ENCODE results near the gene BCL6.

The BCL6 gene

GRCh38 chr3:187747506-187747905, 2.2 kb upstream of the BCL6 start:
- H3K36me3 Mint-ChIP-seq (ENCODE audit: low read depth): peaks cover 14% of the 10 kb centered on the region
- peaks cover 3% of the 10 kb centered on the region for H3K9me3 Mint-ChIP-seq
- H3K4me3 Mint-ChIP-seq: peak overlapping the region; percentile 95
- peaks cover 51% of the 10 kb centered on the region for H3K4me1 Mint-ChIP-seq (ENCODE audit: low read depth)
- no peaks in the 10 kb centered on the region for H3K27me3 Mint-ChIP-seq (ENCODE audit: low read depth)
- H3K27ac Mint-ChIP-seq: peak overlapping the region; percentile 100

DNA sequence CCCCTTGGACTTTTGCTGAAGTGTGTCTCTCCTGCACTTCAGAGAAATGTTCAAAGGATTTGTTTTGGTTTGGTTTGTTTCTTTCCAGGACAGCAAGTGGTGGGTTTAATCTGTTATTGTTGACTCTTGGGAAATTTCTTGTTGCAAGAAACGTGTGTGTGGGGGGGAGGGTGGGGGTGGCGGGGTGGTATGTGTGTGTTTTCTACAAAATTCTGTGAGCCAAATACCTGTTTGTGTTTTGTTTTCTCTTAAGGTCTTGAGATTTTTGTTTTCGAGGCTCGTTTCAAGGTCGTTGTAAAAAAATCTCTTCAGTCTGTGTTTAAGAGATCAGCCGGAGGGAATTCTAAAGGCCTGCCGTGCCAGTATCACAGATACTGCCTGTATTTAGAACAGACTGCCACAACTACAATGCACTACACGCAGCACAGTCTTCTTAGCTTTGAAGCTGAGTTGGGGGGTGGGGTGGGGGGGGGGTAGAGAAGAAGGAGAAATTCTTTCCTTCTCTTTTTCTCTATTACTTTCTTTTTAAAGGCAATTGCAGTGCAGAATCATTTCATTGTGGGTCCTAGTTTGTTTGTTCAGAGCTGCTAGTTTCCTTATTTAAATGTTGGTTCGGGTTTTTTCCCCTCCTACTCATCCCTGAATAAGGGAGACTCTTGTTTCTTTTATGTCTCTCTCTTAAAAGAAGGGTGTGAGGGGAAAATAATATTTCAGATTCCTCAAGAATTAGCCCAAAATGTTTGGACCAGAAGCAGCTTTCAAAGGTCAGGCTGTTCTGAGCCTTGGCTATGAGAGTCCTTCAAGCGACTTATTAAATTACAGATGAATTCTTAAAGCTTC, 1.4 kb upstream of the BCL6 start:
- Mint-ChIP-seq H3K4me3 (peak overlapping the region; percentile 95), H3K9me3 (peaks cover under 1% of the 10 kb centered on the region), H3K27me3 (ENCODE audit: low read depth) (no peaks in the 10 kb centered on the region), H3K4me1 (ENCODE audit: low read depth) (peaks cover 53% of the 10 kb centered on the region), H3K27ac (peak overlapping the region; percentile 100), H3K36me3 (ENCODE audit: low read depth) (peaks cover 13% of the 10 kb centered on the region)

DNA sequence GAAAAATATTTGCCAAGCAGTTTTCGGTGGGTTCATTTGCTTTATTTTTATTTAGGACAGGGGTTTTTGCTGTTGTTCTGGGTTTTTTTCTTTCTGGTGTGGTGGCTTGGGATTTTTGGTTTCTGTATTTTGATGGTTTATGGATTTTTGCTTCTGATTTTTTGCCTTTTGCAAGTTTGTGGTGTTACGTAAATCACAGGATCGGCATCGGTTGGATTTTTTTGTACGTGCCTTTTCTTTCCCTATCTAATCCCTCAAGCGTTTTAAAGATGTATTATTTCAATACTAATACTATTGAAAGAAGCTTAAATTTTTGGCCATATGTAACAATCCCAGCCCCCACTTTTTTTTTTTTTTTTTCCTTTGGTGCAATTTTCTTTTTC, 782 bp upstream of the BCL6 start:
- Mint-ChIP-seq H3K4me1 (ENCODE audit: low read depth) (peaks cover 55% of the 10 kb centered on the region), H3K27ac (peak overlapping the region; percentile 100), H3K9me3 (no peaks in the 10 kb centered on the region), H3K27me3 (ENCODE audit: low read depth) (no peaks in the 10 kb centered on the region), H3K36me3 (ENCODE audit: low read depth) (peaks cover 11% of the 10 kb centered on the region), H3K4me3 (peak overlapping the region; percentile 95)

DNA sequence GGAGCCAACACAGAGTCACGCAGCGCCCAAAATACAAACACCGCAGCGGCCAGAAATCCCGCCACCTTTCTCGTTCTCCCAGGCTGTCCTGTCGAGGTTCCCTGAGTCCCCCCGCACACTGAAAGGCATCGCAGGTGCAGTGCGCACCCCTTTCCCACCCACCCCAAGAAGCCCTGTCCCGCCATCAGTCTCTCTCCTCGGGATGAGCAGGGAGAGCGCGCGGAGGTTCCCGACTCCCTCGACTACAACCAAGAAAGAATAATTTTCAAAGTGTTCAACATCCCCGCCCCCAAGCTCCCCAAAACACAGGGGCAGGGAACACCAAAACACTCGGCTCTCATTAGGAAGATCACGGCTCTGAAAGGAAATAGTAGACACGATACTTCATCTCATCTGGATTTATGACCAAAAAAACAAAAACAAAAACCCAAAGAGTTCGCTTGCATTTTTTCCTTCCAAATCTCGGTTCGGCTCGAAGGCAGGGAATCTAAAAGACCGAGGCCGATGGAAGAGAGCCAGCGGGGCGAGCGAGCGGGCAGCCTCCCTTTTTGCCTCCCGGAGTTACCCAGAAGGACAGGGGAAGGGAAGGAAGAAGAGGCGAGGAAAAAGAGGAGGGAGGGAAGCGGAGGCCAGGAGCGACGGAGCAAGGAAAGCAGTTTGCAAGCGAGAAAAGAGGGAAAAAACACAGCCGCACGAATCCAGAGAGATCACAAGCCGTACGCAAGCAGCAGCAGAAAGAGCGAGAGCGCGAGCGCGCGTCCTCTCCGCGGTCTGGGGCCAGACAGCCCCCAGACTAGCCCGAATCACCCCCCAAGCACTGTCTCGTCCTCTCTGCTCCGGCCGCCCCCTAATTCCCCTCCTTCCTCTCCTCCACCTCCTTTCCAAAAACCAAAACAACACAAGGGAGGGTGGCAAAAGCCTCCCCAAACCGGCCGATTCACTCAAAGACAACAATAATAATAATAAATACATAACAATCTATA, 808 bp downstream of the BCL6 start:
- H3K9me3 Mint-ChIP-seq: no peaks in the 10 kb centered on the region
- H3K27me3 Mint-ChIP-seq (ENCODE audit: low read depth): no peaks in the 10 kb centered on the region
- peak overlapping the region; percentile 100 for H3K27ac Mint-ChIP-seq
- H3K4me1 Mint-ChIP-seq (ENCODE audit: low read depth): peaks cover 48% of the 10 kb centered on the region
- peaks cover 9% of the 10 kb centered on the region for H3K36me3 Mint-ChIP-seq (ENCODE audit: low read depth)
- peak overlapping the region; percentile 95 for H3K4me3 Mint-ChIP-seq

DNA sequence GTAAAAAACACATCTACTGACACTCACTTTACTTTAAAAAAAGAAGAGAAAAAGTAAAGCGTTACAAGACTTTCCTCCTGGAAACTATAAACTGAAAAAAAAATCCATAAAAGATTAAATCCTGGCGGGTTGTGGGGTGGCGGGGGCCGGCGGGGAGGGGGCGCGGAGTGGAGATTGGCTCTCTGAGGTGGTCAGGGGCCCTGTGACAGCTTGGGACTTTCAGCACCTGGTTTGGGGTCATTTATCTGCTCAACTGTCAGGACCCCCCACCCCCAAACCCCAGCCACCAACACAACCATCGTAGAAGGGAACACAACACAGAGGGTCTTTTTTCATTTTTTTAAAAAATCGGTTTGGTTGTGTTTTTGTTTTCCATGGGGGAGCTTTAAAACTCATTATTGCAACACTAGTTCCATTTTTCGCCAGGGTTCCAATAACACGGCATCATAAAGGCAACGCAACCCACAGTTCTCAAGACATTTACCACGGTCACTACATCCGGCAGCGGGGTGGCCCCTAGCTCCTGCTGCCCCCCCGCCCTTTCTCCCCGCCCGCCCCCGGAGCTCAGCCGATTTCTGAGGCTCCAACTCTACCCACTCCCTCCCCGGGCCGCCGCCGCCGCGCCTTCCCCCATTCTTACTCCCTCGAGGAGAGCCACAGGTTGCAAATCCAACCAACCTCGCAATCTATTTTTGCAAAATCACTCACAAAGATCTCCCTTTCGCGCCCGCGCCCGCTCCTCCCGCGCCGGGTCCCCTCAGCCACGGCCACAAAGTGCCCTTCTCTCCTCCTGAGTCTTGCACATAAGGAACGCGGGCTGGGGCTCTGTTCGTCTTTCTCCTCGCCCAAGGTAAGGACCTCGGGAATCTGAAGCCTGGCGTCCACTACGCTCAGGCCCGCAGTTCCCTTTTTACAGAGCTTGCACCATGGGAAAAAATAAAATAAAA, 1.8 kb downstream of the BCL6 start:
- Mint-ChIP-seq H3K4me3 (peak overlapping the region; percentile 95), H3K27ac (peak overlapping the region; percentile 100), H3K9me3 (no peaks in the 10 kb centered on the region), H3K36me3 (ENCODE audit: low read depth) (peaks cover 9% of the 10 kb centered on the region), H3K4me1 (ENCODE audit: low read depth) (peaks cover 44% of the 10 kb centered on the region), H3K27me3 (ENCODE audit: low read depth) (no peaks in the 10 kb centered on the region)

- peaks cover 9% of the 10 kb centered on the region for H3K36me3 Mint-ChIP-seq (ENCODE audit: low read depth)
- H3K4me1 Mint-ChIP-seq (ENCODE audit: low read depth): peaks cover 36% of the 10 kb centered on the region
- no peaks in the 10 kb centered on the region for H3K9me3 Mint-ChIP-seq
- peak overlapping the region; percentile 95 for H3K4me3 Mint-ChIP-seq
- H3K27me3 Mint-ChIP-seq (ENCODE audit: low read depth): no peaks in the 10 kb centered on the region
- H3K27ac Mint-ChIP-seq: peak overlapping the region; percentile 100
Observed at GRCh38 chr3:187742351-187743171, 2.7 kb downstream of the BCL6 start.

DNA sequence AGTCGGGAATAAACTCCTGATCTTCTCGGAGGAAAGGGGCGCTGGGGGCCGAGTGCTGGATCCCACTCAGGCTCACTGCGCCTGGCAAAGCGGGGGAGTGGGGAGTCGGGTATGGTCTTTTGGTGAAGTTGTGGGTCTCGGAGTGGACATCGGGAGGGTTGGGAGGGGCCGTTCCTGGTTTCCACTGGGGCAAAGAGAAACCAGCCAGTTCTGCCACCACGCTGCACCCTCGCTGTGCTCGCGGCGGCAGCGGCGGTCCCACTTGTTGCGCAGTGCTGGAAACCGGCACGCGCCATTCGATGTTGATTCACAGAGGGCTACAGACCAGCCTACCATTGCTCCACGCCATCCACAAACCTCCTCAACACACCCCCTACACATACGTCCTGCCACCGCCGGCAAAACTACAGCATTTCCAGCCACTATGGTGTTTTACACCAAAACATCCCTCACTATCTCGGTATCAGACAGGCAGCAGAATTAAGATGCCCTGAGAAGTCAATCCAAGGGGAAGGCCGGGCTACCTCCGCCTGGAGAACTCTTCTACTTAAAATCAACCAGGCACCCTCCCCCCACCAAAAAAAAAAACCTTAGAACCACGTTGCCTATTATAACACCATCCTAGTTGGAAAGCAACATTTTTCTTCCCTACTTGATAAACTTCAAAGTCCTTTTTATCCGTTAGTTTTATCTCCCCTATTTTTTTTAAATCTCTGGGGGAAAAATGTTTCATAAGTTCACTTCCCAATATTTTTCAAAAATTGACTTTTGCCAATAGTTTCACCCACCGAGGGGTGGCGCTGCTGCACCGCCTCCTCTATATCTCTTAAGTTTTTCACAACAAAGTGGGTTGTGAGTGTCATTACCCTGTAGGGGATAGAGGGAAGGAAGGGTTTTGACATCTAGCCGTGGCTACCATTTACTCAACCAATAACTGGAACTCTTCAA, 3.6 kb downstream of the BCL6 start:
- H3K4me3 Mint-ChIP-seq: peak overlapping the region; percentile 95
- peak overlapping the region; percentile 100 for H3K27ac Mint-ChIP-seq
- H3K27me3 Mint-ChIP-seq (ENCODE audit: low read depth): no peaks in the 10 kb centered on the region
- peaks cover 35% of the 10 kb centered on the region for H3K4me1 Mint-ChIP-seq (ENCODE audit: low read depth)
- H3K9me3 Mint-ChIP-seq: no peaks in the 10 kb centered on the region
- H3K36me3 Mint-ChIP-seq (ENCODE audit: low read depth): peaks cover 9% of the 10 kb centered on the region

DNA sequence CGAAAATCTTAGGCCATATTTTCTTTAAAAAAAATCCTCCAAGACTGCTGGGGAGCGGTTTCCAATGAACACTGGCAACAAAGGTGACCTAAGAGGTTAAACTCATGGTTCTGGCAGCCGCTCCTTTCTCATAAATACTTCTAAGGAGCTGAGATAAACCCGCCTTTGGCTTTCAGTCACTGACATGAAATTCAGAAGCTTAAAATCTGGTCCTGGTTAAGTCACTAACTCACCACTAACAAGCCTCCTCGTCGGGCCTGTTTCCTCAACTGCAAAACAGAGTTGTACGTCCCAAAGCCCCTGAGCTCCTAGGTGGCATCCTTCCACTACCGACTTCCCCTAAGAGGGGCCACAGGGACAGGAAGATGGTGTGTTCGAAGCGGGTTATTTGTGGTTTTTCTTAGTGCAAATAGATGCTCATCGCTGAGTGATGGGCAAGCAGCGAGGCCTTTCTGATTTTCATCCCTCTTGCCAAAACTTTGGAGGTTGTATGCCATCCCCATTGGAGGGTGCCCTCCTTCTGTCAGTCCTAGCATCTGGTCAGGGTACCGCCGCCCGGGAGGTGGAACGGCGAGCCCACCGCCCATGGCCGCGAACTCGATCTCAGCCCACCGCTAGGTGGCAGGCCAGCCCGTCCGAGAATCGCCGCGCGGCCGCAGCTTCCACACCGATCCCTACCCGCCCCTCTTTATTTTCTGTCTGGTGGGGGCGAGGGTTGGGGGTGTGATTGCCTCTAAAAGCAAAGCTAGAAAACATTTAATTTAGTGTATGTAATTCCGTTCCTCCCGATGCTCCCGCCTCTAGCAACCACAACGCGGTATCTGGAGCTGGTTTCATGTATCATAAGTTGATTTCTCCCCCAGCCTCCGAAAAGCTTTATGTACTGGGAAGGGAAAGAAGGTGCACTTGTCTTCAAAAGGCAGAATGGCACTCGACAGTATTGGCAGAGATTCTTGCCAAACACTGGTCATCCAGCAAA, 4.6 kb downstream of the BCL6 start:
- peak overlapping the region; percentile 95 for H3K4me3 Mint-ChIP-seq
- H3K4me1 Mint-ChIP-seq (ENCODE audit: low read depth): peaks cover 45% of the 10 kb centered on the region
- H3K9me3 Mint-ChIP-seq: no peaks in the 10 kb centered on the region
- no peaks in the 10 kb centered on the region for H3K27me3 Mint-ChIP-seq (ENCODE audit: low read depth)
- H3K27ac Mint-ChIP-seq: peak overlapping the region; percentile 100
- H3K36me3 Mint-ChIP-seq (ENCODE audit: low read depth): peaks cover 12% of the 10 kb centered on the region

GRCh38 chr3:187739561-187740332, 5.5 kb downstream of the BCL6 start:
- Mint-ChIP-seq H3K27ac (peak overlapping the region; percentile 100), H3K27me3 (ENCODE audit: low read depth) (no peaks in the 10 kb centered on the region), H3K36me3 (ENCODE audit: low read depth) (peaks cover 13% of the 10 kb centered on the region), H3K4me3 (peak overlapping the region; percentile 95), H3K9me3 (no peaks in the 10 kb centered on the region), H3K4me1 (ENCODE audit: low read depth) (peaks cover 51% of the 10 kb centered on the region)

GRCh38 chr3:187739094-187739560, 6.1 kb downstream of the BCL6 start:
- Mint-ChIP-seq H3K4me3 (peak overlapping the region; percentile 95), H3K27ac (peak overlapping the region; percentile 82), H3K4me1 (ENCODE audit: low read depth) (peaks cover 54% of the 10 kb centered on the region), H3K9me3 (no peaks in the 10 kb centered on the region), H3K27me3 (ENCODE audit: low read depth) (no peaks in the 10 kb centered on the region), H3K36me3 (ENCODE audit: low read depth) (peaks cover 11% of the 10 kb centered on the region)

Data from T-helper 1 cell treated with Interleukin-12 subunit alpha and Interleukin-12 subunit beta and Interleukin-4 antibody, amounts not matched to agents 30 μg/mL and 1 μg/mL, for 36 hours (primary cell).